DMS53 treated with DMSO at 0.1 percent for 48 hours (cell line): ENCODE data around the gene ADAM19.
A peak's percentile ranks its signal among the peaks of the same experiment; 100 is the strongest.

Source experiments
- DNase-seq: peaks from one replicate; lab custom pipeline; 2025; ENCODE audit not compliant: unreplicated experiment; lab: John Stamatoyannopoulos, UW

ADAM19 gene

DNA sequence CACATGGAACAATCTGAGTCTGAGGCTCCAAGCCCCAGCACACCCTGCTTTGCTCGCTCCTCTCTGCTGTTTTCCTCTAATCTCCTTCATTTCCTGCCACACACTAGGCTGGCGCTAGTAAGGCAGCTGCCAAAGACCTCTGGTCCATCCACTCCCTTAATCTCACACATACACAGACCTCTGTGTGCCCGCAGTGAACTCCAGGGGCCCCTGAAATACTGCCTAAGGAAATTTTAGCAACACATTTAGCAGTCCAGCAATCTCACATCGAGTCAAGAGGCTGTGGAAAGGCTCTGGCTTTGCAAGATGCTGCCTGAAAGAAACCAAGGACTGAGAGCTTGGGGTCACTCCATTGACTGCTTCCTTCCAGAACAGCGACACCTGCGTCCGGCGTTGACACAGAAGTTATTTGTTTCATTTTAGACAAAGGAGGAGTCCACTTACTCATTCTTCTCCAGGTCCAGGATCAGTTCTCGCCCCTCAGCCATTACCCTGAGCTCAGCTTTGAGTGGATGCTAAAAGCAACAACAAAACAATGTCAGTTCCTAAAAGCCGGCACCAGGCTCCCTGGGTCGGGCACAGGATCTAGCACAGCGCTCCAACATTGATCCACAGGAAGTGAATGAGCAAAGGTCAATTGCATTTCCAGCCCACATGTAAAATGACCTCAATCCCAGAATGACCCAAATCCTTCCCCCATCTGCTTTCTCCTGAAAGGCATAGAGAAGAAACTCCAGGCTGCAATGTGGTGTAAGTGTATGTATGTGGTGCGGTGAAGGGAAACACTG is 11.5 kb downstream of the ADAM19 start:
- peak; percentile 55 for DNase-seq

DNA sequence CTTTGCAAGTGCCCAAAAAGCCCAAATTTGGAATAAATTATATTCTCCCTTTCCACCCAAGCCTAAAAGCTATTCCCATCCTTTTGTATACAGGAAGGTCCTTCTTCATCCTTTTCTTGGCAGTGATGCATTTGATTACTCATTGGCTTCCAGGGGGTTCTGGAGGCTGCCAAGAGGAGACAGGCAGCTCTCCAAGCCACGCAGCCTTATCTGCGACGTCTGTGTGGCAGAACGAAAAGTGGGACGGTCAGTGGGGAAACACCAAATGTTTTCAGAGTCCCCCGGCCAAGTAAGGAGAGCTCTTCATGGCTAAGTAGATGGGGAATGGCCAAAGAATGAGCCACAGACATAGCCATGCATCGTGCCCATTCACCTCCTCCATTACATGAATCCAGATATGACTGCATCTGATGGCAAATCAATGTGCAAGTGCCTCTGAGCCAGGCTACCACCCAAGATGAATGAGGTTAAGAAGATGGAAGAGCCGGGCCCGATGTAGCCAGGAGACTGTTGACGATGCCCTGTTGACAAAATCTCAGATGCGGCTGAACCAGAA is 12.1 kb downstream of the ADAM19 start:
- no peak for DNase-seq

DNA sequence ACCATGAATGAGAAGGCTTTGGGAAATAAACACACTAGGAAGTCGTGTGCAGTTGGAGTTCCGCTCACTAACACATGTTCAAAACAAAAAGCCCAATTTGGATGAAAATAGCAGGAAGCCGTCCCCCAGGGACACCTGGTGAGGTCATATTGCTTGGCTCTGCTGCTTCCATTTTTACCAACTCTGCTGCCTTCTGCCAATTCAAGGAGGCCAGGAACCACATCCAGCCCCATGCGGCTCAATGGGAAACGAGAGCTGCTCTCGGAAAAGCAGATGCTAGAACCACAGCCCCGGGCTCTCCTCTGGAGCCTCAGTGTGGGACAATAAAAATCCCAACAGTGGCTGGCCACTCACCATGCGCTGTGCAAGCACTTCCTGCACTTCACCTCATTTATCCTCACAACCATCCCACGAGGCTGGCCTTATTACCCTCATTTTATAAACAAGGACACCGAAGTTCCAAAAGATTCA is 13.4 kb downstream of the ADAM19 start:
- no peak for DNase-seq

DNA sequence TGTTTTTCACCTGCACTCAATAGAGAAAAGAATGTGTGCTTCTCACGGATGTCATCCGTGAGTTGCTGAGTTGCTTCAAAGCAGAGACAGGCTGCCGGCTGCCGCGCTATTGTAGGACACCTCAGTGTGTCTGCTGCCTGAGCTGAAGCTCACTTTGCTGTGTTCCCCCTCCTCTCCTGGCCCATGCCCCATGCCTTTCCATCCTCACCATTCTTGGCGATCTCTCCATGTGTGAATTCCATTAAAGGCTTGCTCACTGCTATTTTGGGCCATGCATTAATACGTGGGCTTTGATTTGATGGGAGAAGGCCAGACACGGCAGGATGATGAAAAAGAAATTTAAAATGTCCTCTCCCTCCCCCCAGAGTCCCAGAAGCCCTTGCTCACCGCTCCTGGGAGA is 14.5 kb downstream of the ADAM19 start:
- DNase-seq: no peak

DNA sequence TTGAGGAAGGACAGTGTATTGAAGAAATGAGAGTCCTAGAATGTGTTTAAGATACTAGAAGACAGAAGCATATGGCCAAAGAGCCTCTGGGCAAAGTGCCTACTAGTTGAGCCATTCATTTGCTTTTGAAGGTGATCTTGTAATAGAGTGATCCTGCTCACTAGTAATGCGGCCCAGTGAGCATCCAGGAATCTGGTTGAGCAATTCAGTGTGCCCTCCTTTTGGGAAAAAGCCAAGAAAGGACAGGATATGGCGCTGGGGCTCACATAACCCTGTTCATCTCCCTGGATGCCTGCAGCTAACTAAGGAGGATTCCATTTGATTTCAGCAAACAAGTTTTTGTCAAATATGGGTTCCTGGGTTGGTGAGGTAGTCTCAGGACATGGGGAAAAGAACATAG is 16.3 kb downstream of the ADAM19 start:
- no peak for DNase-seq

DNA sequence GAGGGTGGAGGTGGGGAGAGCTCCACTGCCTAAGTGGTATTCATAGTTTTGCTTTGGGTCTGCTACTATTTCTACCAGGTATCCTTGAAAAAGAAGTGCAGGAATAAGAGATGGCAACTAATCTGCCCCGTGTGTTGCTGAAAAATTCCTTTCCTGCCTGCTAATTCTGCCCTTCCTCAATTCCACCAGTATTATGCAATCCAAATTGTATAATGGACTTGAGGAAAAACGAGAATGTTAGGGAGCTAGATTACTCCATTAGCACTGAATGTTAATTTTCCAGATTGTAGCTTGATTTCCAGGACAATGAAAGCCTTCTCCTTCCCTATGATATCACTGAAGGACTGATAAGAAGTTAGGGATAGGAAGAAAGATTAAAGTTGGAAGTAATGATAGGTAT is 16.9 kb downstream of the ADAM19 start:
- no peak for DNase-seq

DNA sequence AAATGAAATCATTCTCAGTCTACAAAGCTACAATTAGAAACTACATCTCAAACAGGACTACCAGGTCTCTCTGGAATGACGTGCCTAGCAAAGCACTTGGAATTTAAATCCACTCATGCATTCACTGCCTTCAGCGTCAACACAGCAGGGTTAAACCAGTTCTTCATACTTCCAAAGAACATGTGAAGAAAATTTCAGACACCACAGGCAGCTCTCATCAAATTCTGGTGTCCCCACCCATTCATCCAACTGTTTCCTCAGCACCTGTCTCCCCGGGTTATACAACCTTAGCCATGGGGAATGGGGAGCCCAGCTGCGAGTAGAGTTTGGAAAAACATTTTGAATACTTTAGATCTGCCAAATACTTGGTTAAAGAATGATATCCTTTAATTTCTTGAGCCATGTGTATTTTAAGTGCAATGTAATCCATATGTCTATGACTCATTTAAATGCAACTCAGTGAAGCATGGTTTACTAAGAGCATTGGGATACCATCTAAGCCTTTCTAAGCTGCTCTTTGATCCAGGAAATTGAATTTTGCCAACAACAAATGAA is 17.5 kb downstream of the ADAM19 start:
- peak; percentile 38 for DNase-seq

DNA sequence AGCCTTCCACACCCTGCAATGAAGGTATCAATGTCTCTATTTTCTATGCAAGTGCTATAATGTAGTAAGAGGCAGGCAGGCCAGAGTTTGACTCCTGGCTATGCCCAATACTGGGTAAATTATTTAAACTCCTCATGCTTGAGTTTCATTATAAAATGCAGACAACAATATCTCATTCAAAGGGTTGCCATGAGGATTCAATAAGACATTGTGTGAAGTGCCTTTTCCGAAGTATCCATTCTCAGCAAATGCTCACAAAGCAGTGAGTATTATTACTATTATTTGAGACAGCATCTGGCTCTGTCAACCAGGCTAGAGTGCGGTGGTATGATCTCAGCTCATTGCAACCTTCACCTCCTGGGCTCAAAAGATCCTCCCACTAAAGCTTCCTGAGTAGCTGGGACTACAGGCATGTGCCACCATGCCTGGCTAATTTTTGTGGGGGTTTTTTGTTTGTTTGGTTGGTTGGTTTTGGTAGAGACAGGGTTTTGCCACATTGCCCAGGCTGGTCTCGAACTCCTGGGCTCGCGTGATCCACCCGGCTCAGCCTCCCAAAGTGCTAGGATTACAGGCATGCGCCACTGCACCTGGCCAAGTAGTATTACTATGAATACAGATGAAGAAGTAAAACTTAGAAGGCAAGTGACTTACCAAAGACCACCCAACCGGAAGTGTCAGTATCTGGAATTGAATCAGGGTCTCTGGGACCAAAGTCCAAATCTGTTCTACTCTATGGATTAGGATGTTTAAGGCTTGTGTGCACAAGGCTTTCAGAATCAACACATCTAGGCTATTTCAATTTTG is 18.8 kb downstream of the ADAM19 start:
- DNase-seq: no peak

DNA sequence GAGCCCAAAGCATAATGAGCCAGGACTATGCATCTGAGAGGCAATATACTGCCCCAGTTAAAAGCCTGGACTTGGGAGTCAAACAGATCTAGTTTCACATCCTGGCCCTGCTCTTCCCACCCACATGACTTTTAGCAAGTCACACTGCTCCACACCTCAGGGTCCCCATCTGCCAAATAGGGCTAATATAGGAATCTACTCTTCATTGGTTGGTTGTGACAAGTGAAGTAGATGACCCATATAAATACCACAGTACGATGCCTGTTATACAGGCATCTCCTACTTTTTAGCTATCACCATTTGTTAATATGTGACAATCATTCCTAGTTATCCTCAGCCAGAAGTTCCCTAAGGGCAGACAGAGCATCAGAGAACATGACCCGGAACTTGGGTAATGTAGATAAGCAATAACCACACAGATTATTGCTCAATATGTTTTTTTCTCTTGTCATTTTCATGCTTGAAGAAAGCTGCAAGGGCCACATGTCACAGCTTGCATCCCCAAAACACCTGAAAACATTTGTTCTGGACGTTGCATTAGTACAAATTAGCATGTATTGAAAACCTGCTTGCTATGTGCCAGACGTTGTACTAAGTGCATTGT is 20.4 kb downstream of the ADAM19 start:
- DNase-seq: no peak

DNA sequence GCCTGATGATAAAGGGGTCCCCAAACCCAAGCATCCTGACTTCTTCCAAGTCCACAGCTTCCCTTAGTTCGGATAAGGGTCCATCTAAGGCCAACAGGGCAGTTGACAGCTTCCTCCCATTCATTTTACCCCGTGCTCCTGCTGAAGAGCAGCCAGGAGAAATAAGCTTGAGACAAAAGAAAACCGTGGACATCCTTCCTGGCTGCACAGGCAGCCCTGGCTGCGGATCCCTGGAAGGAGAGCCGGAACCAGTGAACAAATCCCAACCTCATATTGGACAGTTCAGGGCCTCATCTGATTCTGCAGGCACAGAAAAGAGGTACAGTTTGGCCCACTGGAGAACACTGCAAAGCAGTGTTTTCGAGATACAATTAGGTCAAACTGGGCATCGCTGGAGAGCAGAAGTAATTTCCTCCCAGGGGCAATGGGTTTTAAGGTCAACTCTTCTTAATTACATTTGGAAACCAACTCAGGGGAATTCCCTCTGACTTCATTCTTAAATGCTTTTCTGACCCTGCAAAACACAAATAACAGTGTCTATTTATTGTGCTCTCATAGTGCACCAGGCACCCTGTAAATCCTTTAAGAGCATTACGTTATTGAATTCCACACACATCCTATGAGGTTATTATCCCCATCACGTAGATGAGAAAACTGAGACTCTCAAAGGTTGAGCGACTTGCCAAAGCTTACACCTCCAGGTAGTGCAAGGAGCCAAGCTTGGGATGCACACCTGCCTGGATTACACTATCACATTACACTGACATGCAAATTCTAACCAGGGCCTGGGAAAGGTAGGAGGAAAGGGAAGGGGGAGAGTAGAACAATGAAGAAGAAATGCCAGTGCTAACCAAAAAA is 21.2 kb downstream of the ADAM19 start:
- no peak for DNase-seq

DNA sequence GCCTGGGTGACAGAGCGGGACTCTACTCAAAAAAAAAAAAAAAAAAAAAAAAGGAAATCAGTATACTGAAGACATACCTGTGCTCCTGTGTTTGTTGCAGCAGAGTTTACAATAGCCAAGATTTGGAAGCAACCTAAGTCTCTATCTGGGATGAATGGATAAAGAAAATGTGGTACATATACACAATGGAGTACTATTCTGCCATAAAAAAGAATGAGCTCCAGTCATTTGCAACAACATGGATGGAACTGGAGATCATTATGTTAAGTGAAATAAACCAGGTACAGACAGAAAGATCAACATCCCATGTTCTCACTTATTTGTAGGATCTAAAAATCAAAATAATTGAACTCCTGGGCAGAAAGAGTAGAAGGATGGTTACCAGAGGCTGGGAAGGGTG is 22.9 kb downstream of the ADAM19 start:
- DNase-seq: no peak

DNA sequence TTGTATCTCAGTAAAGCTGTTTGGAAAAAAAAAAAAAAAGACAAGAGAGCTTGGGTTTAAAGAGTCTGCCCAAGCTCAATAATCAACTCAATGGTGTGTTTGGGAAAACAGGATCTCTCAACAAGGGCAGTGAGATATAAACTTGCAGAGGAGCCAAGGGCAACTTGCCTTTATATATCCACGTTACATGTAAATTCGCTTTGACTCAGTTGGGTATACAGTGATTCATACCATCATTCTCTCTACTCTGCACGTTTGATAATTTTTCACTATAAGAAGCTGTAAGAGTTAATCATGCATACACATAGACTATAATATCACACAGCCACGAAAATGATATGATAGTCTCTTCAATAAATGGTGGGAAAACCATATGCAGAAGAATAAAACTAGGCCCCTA is 24.9 kb downstream of the ADAM19 start:
- DNase-seq: no peak

DNA sequence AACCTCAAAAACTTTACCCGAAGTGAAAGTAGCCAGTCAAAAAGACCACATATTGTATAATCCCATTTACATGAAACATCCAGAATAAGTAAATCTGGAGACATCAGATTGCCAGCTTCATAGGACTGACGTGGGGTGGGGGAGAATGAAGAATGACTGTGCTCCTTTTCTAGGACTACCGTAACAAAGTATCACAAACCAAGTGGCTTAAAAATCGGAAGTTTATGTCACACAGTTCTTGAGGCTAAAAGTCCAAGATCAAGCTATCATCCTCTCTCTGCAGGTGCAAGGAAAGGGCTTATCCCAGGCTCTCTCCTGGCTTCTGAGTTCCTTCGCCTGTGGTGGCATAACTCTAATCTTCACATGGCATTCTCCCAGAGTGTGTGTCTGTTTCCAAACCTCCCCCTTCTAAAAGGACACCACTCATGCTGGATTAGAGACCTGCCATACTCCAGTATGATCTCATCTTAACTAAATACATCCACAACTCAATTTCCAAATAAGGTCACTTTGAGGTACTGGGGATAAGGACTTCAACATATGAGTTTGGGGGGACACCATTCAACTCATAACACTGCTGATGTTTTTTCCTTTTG is 25.5 kb downstream of the ADAM19 start:
- DNase-seq: no peak

DNA sequence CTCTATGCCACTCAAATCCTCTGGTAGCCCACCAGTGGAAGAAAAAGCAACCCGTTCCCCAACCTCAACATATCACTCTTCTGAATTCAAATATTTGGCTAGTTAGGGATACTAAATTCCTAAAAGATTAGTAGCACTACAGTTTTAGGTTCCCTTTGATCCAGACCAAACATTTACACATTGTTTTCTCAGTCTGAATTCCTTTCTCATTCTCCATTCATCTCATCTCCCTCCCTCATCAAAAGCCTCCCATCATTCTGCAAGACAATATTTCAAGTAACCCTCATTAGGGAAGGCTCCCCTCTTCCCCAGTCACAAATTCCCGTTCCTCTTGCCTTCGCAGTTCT is 26.3 kb downstream of the ADAM19 start:
- DNase-seq: no peak

DNA sequence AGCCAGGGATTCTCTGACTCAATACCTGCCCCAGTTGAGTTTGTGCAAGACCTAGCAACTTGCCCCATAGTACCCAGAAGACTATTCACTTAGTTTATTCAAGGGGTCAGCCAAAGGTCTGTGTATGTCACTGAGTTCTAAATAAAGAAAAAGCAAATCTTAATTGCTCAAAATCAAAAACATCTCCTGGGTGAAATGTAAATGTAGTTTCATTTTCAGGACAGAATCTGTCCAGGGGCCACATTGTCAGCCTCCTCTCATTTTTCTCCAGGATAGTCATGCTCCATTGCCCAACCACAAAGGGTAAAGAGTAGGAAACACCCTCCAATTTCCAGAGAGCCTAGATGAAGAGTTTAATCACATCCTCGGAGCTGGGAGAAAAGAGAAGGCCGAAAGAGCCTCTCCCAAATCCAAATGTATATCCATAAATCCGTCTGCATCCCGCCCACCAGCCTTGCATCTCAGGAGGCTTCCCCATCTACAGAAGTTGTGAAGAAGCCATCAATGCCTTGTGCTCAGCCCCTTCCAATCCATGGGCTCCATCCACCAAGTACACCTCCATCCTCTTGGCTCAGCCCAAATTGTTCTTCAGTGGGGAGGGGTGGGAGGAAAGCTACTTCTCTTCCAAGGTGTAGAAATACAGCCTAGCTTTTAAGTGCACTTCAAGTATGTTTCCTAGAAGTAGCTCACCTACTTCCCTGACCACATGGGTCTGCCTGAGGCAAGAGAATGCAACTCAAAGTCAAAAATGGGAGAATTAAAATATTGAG is 26.9 kb downstream of the ADAM19 start:
- DNase-seq: no peak

DNA sequence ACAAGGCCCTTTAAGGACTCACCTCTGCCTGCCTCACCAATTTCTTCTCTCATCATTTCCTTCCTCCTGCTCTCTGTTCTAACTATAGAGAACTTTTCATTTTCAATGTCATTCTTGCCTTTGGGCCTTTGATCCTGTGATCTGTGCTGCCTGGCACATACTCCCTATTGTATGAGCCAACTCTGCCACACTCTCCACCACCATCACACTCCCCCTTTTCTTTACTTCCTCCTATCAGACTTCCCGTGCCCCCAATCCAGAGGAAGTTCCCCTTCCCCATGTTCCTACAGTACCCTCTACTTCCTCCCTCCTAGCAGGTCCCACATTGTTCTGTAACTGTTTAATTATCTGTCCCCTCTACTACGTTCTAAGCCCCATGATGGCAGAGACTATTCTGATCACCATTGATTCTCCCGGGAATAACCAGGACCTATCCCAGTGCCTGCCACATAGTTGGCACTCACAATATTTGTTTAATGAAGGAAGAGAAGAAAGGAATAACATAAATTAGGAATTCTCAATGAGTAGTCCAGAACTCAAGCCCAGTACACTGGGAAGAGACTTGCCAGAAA is 27.5 kb downstream of the ADAM19 start:
- no peak for DNase-seq

DNA sequence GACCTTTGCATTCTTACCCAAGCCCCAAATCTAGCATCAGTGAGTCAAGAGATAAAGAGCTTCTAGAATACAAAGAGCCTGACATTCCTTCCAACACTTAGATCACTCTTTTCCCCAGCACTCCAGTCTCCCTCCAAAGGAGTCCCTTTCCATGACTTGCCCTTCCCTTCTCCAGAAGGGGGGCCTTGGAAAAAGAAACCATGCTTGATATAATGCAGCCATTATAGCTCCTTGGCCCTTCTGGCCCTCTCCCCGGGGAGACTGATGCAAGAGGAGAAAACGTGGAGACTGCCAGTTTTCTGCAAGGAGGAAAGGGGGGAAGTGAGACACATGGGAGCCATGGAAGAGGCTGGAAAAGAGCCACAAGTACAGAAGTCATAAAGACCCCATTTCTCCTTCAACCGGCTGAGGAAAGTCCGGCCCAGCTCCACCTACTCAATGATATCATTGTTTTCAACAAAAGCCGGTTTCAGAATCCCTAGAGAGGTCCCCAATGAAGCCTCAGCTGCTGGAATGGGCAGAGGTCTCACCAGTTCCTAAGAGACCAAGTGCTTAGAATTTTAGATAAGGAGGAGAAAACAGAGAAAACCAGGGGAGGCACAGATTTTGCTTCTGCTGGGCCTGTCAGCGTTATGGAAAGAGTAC is 29.0 kb downstream of the ADAM19 start:
- no peak for DNase-seq

DNA sequence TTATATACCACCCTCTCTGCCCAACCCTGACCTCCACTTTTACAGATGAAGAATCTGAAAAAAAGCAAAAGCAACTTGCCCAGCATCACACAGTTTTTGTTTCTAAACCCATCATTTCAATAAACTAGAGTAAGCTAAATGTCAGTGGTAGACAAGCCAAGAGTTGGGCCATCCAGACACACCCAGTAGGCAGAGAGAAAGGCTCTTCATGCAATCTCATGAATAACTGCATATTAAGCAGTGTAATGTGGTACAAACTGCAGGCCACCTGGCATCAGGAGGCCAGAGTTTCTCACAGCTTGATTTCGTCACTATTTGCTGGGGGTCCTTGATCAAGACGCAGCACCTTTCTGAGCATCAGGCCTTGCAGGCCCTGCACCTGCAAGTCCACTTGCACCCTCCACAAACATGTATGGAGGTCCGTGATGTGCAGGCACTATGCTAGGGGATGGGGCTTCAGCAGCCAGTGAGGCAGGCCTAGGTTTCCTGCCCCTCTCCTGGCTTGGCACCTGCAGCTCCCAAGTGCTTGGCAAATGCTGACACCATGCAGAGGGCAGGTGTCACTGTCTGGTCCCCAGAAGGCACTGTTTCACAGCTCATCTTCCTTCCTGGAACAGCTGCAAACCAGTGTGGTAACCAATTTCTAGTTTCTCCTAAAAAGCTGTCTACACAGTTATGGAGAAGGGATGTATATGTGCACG is 29.8 kb downstream of the ADAM19 start:
- DNase-seq: no peak
